ENCODE measurements around the gene PAH.
A peak's percentile ranks its signal among the peaks of the same experiment; 100 is the strongest.
"Not testable (repeated sequence)": the region's sequence is repeated elsewhere in the genome, so short reads cannot be mapped to it uniquely, and the experiment has no call there.

PAH gene

GRCh38 chr12:102833687-102834441 lies 83.2 kb downstream of the PAH start:
- Histone ChIP-seq H3K14ac (ENCODE audit: low read length) (no peak overlapping the region), H3K18ac (ENCODE audit: low read length) (no peak overlapping the region), H3K36me3 (replicated peaks in 1 of 2; ENCODE audit: control insufficient read depth in 2 of 2, insufficient read depth in 2 of 2, low read length in 2 of 2) (no peaks in the 10 kb centered on the region), H2BK120ac (ENCODE audit: low read depth, low read length) (no peak overlapping the region), H2BK12ac (ENCODE audit: low read length) (no peak overlapping the region), H3K27me3 (ENCODE audit: control insufficient read depth in 3 of 3, insufficient read depth in 3 of 3, low read depth in 1 of 3, low read length in 3 of 3) (no peaks in the 10 kb centered on the region), H3K9ac (ENCODE audit: low read depth, low read length, poor library complexity) (no peak overlapping the region), H4K91ac (ENCODE audit: low read depth, low read length, poor library complexity) (no peak overlapping the region), H3K4me1 (ENCODE audit: control insufficient read depth in 2 of 2, insufficient read depth in 1 of 2, low read depth in 1 of 2, low read length in 2 of 2) (no peaks in the 10 kb centered on the region), H4K8ac (ENCODE audit: low read depth, low read length) (no peak overlapping the region), H2AFZ (ENCODE audit: low read length) (no peak overlapping the region), H3K9me3 (replicated peaks in 1 of 2; ENCODE audit: control insufficient read depth in 2 of 2, insufficient read depth in 1 of 2, low read depth in 1 of 2, low read length in 2 of 2) (no peaks in the 10 kb centered on the region), H3K4me2 (ENCODE audit: insufficient read depth, low read length, poor library complexity, severe bottlenecking) (no peak overlapping the region), H3K27ac (replicated peaks; ENCODE audit: low read length) (no peak overlapping the region), H2AK5ac (ENCODE audit: low read depth, low read length) (no peak overlapping the region), H3K23ac (ENCODE audit: low read depth, low read length, poor library complexity) (no peak overlapping the region), H2BK15ac (ENCODE audit: low read length) (no peak overlapping the region), H2BK5ac (ENCODE audit: low read length) (no peak overlapping the region), H3K4ac (ENCODE audit: low read length) (no peak overlapping the region), H3K79me1 (ENCODE audit: low read depth, low read length) (no peaks in the 10 kb centered on the region), H3K4me3 (ENCODE audit: low read length in 2 of 2) (no peak overlapping the region)
- no CpG with 5 or more reads among the region's 10 CpGs for WGBS, 2 donors (ENCODE audit: extremely low coverage in 2 of 2, insufficient read length in 2 of 2, insufficient replicate concordance in 1 of 2)
- peak; percentile 66 for DNase-seq (ENCODE audit: low spot score)

- H3K27ac ChIP-seq (replicated peaks; ENCODE audit: low read length); H3K9ac ChIP-seq (ENCODE audit: low read depth, low read length, poor library complexity); H3K4me3 ChIP-seq (ENCODE audit: low read length in 2 of 2); H3K79me1 ChIP-seq (ENCODE audit: low read depth, low read length); DNase-seq (ENCODE audit: low spot score); H3K36me3 ChIP-seq (replicated peaks in 1 of 2; ENCODE audit: control insufficient read depth in 2 of 2, insufficient read depth in 2 of 2, low read length in 2 of 2); H3K4me1 ChIP-seq (ENCODE audit: control insufficient read depth in 2 of 2, insufficient read depth in 1 of 2, low read depth in 1 of 2, low read length in 2 of 2); H3K14ac ChIP-seq (ENCODE audit: low read length); H2BK15ac ChIP-seq (ENCODE audit: low read length); H4K8ac ChIP-seq (ENCODE audit: low read depth, low read length); H3K9me3 ChIP-seq (replicated peaks in 1 of 2; ENCODE audit: control insufficient read depth in 2 of 2, insufficient read depth in 1 of 2, low read depth in 1 of 2, low read length in 2 of 2); H2BK5ac ChIP-seq (ENCODE audit: low read length); H3K18ac ChIP-seq (ENCODE audit: low read length); H2AK5ac ChIP-seq (ENCODE audit: low read depth, low read length); H3K27me3 ChIP-seq (ENCODE audit: control insufficient read depth in 3 of 3, insufficient read depth in 3 of 3, low read depth in 1 of 3, low read length in 3 of 3); H2BK12ac ChIP-seq (ENCODE audit: low read length); H3K23ac ChIP-seq (ENCODE audit: low read depth, low read length, poor library complexity); H2AFZ ChIP-seq (ENCODE audit: low read length); H3K4ac ChIP-seq (ENCODE audit: low read length); H2BK120ac ChIP-seq (ENCODE audit: low read depth, low read length); H3K4me2 ChIP-seq (ENCODE audit: insufficient read depth, low read length, poor library complexity, severe bottlenecking); H4K91ac ChIP-seq (ENCODE audit: low read depth, low read length, poor library complexity): not testable (repeated sequence)
- no CpG with 5 or more reads among the region's 24 CpGs for WGBS, 2 donors (ENCODE audit: extremely low coverage in 2 of 2, insufficient read length in 2 of 2, insufficient replicate concordance in 1 of 2)
Observed at GRCh38 chr12:102832826-102833225, 84.2 kb downstream of the PAH start.

DNA sequence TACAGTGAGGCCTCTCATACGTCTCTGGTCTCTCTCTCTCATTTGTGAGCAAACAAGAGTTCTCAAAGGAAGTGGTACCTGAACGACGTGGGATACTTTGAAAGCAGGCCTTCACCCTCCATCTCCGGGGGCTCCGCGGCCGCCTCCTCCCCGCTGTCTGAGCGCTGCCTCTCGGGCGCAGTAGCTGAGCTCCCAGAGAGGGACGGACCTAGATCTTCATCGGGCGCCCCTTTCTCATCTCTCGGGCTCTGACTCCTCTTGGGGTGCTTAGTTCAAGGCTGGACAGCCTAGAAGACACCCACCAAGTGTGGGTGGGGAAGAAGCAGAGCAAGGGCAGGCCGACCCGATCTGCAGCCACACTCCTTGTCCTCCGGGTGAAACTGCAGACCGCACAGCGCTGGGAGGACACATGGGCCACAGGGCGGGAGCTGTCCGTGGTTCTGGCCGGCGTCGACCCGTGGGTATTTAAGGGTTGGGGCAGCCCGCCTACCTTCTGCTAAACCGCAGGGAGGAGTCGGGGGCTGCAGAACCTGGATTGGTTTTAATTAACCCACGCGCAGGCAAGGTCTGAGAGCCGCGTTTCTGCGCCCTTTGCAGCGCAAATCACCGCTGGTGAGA lies 92.7 kb downstream of the PAH start:
- Histone ChIP-seq H3K18ac (ENCODE audit: low read length) (no peak overlapping the region), H3K23ac (ENCODE audit: low read depth, low read length, poor library complexity) (no peak overlapping the region), H3K27me3 (ENCODE audit: control insufficient read depth in 3 of 3, insufficient read depth in 3 of 3, low read depth in 1 of 3, low read length in 3 of 3) (peaks cover 2 to 20% (median 17%) of the 10 kb centered on the region in 3 experiments), H3K27ac (replicated peaks; ENCODE audit: low read length) (no peak overlapping the region), H3K14ac (ENCODE audit: low read length) (no peak overlapping the region), H2BK5ac (ENCODE audit: low read length) (no peak overlapping the region), H2AK5ac (ENCODE audit: low read depth, low read length) (no peak overlapping the region), H3K9me3 (replicated peaks in 1 of 2; ENCODE audit: control insufficient read depth in 2 of 2, insufficient read depth in 1 of 2, low read depth in 1 of 2, low read length in 2 of 2) (no peaks in the 10 kb centered on the region), H4K8ac (ENCODE audit: low read depth, low read length) (no peak overlapping the region), H3K4me1 (ENCODE audit: control insufficient read depth in 2 of 2, insufficient read depth in 1 of 2, low read depth in 1 of 2, low read length in 2 of 2) (peaks cover 0 to 3% of the 10 kb centered on the region in 2 donors), H3K4me3 (ENCODE audit: low read length in 2 of 2) (no peak overlapping the region), H2BK12ac (ENCODE audit: low read length) (no peak overlapping the region), H3K4ac (ENCODE audit: low read length) (no peak overlapping the region), H3K4me2 (ENCODE audit: insufficient read depth, low read length, poor library complexity, severe bottlenecking) (peak overlapping the region; percentile 35), H2AFZ (ENCODE audit: low read length) (no peak overlapping the region), H3K9ac (ENCODE audit: low read depth, low read length, poor library complexity) (no peak overlapping the region), H2BK15ac (ENCODE audit: low read length) (no peak overlapping the region), H3K79me1 (ENCODE audit: low read depth, low read length) (no peaks in the 10 kb centered on the region), H2BK120ac (ENCODE audit: low read depth, low read length) (no peak overlapping the region), H3K36me3 (replicated peaks in 1 of 2; ENCODE audit: control insufficient read depth in 2 of 2, insufficient read depth in 2 of 2, low read length in 2 of 2) (no peaks in the 10 kb centered on the region), H4K91ac (ENCODE audit: low read depth, low read length, poor library complexity) (no peak overlapping the region)
- WGBS, 2 donors (ENCODE audit: extremely low coverage in 2 of 2, insufficient read length in 2 of 2, insufficient replicate concordance in 1 of 2), result no CpG with 5 or more reads among the region's 36 CpGs
- peak; percentile 80 for DNase-seq (ENCODE audit: low spot score)

DNA sequence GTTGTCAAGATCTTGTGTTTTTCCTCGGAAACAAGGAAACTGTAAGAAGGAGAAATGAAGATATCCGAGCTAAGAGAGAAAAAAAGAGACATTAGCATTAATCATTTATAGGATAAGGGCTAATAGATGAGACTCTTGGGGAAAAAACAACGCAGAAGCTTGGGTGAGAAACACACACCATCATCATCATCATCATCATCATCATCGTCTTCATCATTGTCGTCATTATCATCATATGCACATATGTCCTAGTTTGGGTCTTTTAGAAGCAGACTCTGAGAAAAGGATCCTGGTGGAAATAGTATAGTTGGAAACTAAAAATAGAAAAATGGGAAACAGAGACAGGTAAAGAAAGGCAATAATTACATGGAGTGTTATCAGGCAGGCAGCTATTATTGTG lies 95.9 kb downstream of the PAH start:
- Histone ChIP-seq H3K79me1 (ENCODE audit: low read depth, low read length) (no peaks in the 10 kb centered on the region), H2BK15ac (ENCODE audit: low read length) (no peak overlapping the region), H3K27me3 (ENCODE audit: control insufficient read depth in 3 of 3, insufficient read depth in 3 of 3, low read depth in 1 of 3, low read length in 3 of 3) (peaks cover 2 to 20% (median 17%) of the 10 kb centered on the region in 3 experiments), H3K23ac (ENCODE audit: low read depth, low read length, poor library complexity) (no peak overlapping the region), H3K9ac (ENCODE audit: low read depth, low read length, poor library complexity) (no peak overlapping the region), H3K14ac (ENCODE audit: low read length) (no peak overlapping the region), H3K36me3 (replicated peaks in 1 of 2; ENCODE audit: control insufficient read depth in 2 of 2, insufficient read depth in 2 of 2, low read length in 2 of 2) (no peaks in the 10 kb centered on the region), H4K8ac (ENCODE audit: low read depth, low read length) (no peak overlapping the region), H2BK12ac (ENCODE audit: low read length) (no peak overlapping the region), H4K91ac (ENCODE audit: low read depth, low read length, poor library complexity) (no peak overlapping the region), H3K4me3 (ENCODE audit: low read length in 2 of 2) (no peak overlapping the region), H3K9me3 (replicated peaks in 1 of 2; ENCODE audit: control insufficient read depth in 2 of 2, insufficient read depth in 1 of 2, low read depth in 1 of 2, low read length in 2 of 2) (no peaks in the 10 kb centered on the region), H2BK5ac (ENCODE audit: low read length) (no peak overlapping the region), H2BK120ac (ENCODE audit: low read depth, low read length) (no peak overlapping the region), H3K27ac (replicated peaks; ENCODE audit: low read length) (no peak overlapping the region), H3K4ac (ENCODE audit: low read length) (no peak overlapping the region), H2AK5ac (ENCODE audit: low read depth, low read length) (no peak overlapping the region), H3K4me1 (ENCODE audit: control insufficient read depth in 2 of 2, insufficient read depth in 1 of 2, low read depth in 1 of 2, low read length in 2 of 2) (peaks cover 0 to 3% of the 10 kb centered on the region in 2 donors), H2AFZ (ENCODE audit: low read length) (no peak overlapping the region), H3K18ac (ENCODE audit: low read length) (no peak overlapping the region), H3K4me2 (ENCODE audit: insufficient read depth, low read length, poor library complexity, severe bottlenecking) (no peak overlapping the region)
- no CpG with 5 or more reads among the region's 5 CpGs for WGBS, 2 donors (ENCODE audit: extremely low coverage in 2 of 2, insufficient read length in 2 of 2, insufficient replicate concordance in 1 of 2)
- no peak for DNase-seq (ENCODE audit: low spot score)

All from neuronal stem cell (in vitro differentiated cells).